Measurements from ENCODE around the gene SRSF7.

- no peak for TF ChIP-seq POLR2A (IDR thresholded peaks at IDR 0.05)
- TF ChIP-seq CTCF (IDR thresholded peaks at IDR 0.05), result no peak
Observed at GRCh38 chr2:38789691-38790090, 38.5 kb upstream of the SRSF7 start.

Data from uterus (tissue), 2 donors.